Thyroid gland (tissue), 4 donors: ENCODE measurements around the gene SLC26A4.

ENCODE experiments used
- POLR2A ChIP-seq, 2 donors: fragments of 450-650 bp; IDR thresholded peaks; one replicate each; pipeline ENCODE4 v1.6.1; 2017; ENCODE audit warnings: antibody characterized with exemption in 2 of 2, mild to moderate bottlenecking in 2 of 2, moderate library complexity in 1 of 2
- TF ChIP-seq, protein P1 (sequence below), 6 experiments: fragments of 200-600 bp in 3 of 6; fragments of 450-650 bp in 3 of 6; sonication (generic) in 3 of 6; IDR thresholded peaks; one replicate each; pipeline ENCODE4 v1.5.1; 2016 to 2019; ENCODE audit warnings: antibody characterized with exemption in 6 of 6, mild to moderate bottlenecking in 2 of 6, inconsistent platforms in 1 of 6, moderate library complexity in 1 of 6

- TF ChIP-seq, protein P1, sequence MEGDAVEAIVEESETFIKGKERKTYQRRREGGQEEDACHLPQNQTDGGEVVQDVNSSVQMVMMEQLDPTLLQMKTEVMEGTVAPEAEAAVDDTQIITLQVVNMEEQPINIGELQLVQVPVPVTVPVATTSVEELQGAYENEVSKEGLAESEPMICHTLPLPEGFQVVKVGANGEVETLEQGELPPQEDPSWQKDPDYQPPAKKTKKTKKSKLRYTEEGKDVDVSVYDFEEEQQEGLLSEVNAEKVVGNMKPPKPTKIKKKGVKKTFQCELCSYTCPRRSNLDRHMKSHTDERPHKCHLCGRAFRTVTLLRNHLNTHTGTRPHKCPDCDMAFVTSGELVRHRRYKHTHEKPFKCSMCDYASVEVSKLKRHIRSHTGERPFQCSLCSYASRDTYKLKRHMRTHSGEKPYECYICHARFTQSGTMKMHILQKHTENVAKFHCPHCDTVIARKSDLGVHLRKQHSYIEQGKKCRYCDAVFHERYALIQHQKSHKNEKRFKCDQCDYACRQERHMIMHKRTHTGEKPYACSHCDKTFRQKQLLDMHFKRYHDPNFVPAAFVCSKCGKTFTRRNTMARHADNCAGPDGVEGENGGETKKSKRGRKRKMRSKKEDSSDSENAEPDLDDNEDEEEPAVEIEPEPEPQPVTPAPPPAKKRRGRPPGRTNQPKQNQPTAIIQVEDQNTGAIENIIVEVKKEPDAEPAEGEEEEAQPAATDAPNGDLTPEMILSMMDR (IDR thresholded peaks at IDR 0.05) = no peak
- no peak for TF ChIP-seq POLR2A (IDR thresholded peaks at IDR 0.05)
These were observed 30.3 kb upstream of the SLC26A4 start for GRCh38 chr7:107630342-107630741.
